Gastroesophageal sphincter (tissue), 3 donors: ENCODE data around the gene CRHR2.
"Not testable (repeated sequence)": the region's sequence is repeated elsewhere in the genome, so short reads cannot be mapped to it uniquely, and the experiment has no call there.

Experiments
- EP300 ChIP-seq: sonication (generic); formaldehyde crosslinking; IDR thresholded peaks from one replicate; pipeline ENCODE4 v1.6.1; 2017; ENCODE audit warnings: antibody characterized with exemption, mild to moderate bottlenecking
- POLR2A ChIP-seq, 2 donors: fragments of 450-650 bp; IDR thresholded peaks; one replicate each; pipeline ENCODE4 v1.6.1; 2017; ENCODE audit warnings: antibody characterized with exemption in 2 of 2, mild to moderate bottlenecking in 2 of 2, moderate library complexity in 1 of 2
- TF ChIP-seq, protein P1 (sequence below), 4 experiments: fragments of 200-600 bp in 2 of 4; fragments of 450-650 bp in 2 of 4; sonication (generic) in 1 of 4; IDR thresholded peaks; one replicate each; pipeline ENCODE4 v1.5.1; 2017 to 2019; ENCODE audit warnings: antibody characterized with exemption in 4 of 4, mild to moderate bottlenecking in 2 of 4, moderate library complexity in 2 of 4

DNA sequence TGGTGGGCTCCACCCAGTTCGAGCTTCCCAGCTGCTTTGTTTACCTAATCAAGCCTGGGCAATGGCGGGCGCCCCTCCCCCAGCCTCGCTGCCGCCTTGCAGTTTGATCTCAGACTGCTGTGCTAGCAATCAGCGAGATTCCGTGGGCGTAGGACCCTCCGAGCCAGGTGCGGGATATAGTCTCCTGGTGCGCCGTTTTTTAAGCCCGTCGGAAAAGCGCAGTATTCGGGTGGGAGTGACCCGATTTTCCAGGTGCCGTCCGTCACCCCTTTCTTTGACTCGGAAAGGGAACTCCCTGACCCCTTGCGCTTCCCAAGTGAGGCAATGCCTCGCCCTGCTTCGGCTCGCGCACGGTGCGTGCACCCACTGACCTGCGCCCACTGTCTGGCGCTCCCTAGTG is 39.9 kb downstream of the CRHR2 start:
- TF ChIP-seq, protein P1, sequence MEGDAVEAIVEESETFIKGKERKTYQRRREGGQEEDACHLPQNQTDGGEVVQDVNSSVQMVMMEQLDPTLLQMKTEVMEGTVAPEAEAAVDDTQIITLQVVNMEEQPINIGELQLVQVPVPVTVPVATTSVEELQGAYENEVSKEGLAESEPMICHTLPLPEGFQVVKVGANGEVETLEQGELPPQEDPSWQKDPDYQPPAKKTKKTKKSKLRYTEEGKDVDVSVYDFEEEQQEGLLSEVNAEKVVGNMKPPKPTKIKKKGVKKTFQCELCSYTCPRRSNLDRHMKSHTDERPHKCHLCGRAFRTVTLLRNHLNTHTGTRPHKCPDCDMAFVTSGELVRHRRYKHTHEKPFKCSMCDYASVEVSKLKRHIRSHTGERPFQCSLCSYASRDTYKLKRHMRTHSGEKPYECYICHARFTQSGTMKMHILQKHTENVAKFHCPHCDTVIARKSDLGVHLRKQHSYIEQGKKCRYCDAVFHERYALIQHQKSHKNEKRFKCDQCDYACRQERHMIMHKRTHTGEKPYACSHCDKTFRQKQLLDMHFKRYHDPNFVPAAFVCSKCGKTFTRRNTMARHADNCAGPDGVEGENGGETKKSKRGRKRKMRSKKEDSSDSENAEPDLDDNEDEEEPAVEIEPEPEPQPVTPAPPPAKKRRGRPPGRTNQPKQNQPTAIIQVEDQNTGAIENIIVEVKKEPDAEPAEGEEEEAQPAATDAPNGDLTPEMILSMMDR (IDR thresholded peaks at IDR 0.05): not testable (repeated sequence)
- not testable (repeated sequence) for TF ChIP-seq POLR2A (IDR thresholded peaks at IDR 0.05); EP300
